Naive thymus-derived CD4-positive, alpha-beta T cell (primary cell): Measurements from ENCODE around the gene STIM1. TPM values are rescaled to one million over a fixed set of nuclear protein-coding genes. Genes with fewer than 3 reads are reported as not detected.

ENCODE experiments used
- ATAC-seq: fragments of 150-1000 bp; cut with Tn5 transposase; 2 replicates; pipeline ENCODE4 v1.10.0; 2021; ENCODE audit warnings: mild to moderate bottlenecking, moderate library complexity
- CTCF ChIA-PET: fragments of 350-600 bp; sonication (Branson Sonifier 250); formaldehyde crosslinking; loops from one replicate; lab custom pipeline; 2021; ENCODE audit warnings: antibody characterized with exemption; lab: Charles Lee
- POLR2A ChIA-PET: fragments of 350-600 bp; sonication (Branson Sonifier 250); formaldehyde crosslinking; loops from one replicate; lab custom pipeline; 2021; ENCODE audit warnings: antibody characterized with exemption, inconsistent platforms; lab: Charles Lee
- DNase-seq, 9 donors: peaks; one replicate each; pipeline versions ENCODE4 v3.0.0 to v3.0.0-alpha.2; 2020 to 2022; ENCODE audit warnings: mixed read lengths in 1 of 9
- H3K27ac ChIP-seq: one replicate; pipeline ENCODE4 v1.7.0; 2013; ENCODE audit warnings: mild to moderate bottlenecking, low read depth, low read length, moderate library complexity
- H3K27me3 ChIP-seq, 2 donors: one replicate each; pipeline ENCODE4 v1.7.0; 2013; ENCODE audit warnings: low read length in 2 of 2, mild to moderate bottlenecking in 2 of 2, moderate library complexity in 2 of 2; ENCODE audit not compliant: control insufficient read depth in 2 of 2, insufficient read depth in 2 of 2
- H3K36me3 ChIP-seq, 3 experiments: 1 replicate in 2 of 3; 2 replicates in 1 of 3; pipeline ENCODE4 v1.7.0; 2013; ENCODE audit warnings: low read length in 3 of 3, mild to moderate bottlenecking in 3 of 3, moderate library complexity in 1 of 3; ENCODE audit not compliant: insufficient read depth in 3 of 3, control insufficient read depth in 2 of 3
- H3K4me1 ChIP-seq, 2 donors: one replicate each; pipeline ENCODE4 v1.7.0; 2013; ENCODE audit warnings: low read length in 2 of 2, mild to moderate bottlenecking in 2 of 2, moderate library complexity in 1 of 2; ENCODE audit not compliant: control insufficient read depth in 2 of 2, insufficient read depth in 2 of 2
- H3K4me3 ChIP-seq: 2 replicates; pipeline ENCODE4 v1.7.0; 2013; ENCODE audit warnings: mild to moderate bottlenecking, low read length
- H3K9me3 ChIP-seq, 3 experiments: 1 replicate in 2 of 3; 2 replicates in 1 of 3; pipeline ENCODE4 v1.7.0; 2013; ENCODE audit warnings: low read length in 3 of 3; ENCODE audit not compliant: control insufficient read depth in 2 of 3
- H3K27ac Mint-ChIP-seq, 9 donors: one replicate each; pipeline ENCODE4 v1.8.0; 2020 to 2022; ENCODE audit warnings: mixed read lengths in 9 of 9, mild to moderate bottlenecking in 8 of 9, moderate library complexity in 5 of 9, inconsistent platforms in 2 of 9
- H3K27me3 Mint-ChIP-seq, 5 donors: one replicate each; pipeline ENCODE4 v1.8.0; 2021 to 2022; ENCODE audit warnings: mixed read lengths in 5 of 5, mild to moderate bottlenecking in 1 of 5
- H3K36me3 Mint-ChIP-seq, 5 donors: one replicate each; pipeline ENCODE4 v1.8.0; 2020 to 2022; ENCODE audit warnings: mixed read lengths in 5 of 5, mild to moderate bottlenecking in 3 of 5, inconsistent platforms in 1 of 5
- H3K4me1 Mint-ChIP-seq, 7 donors: one replicate each; pipeline ENCODE4 v1.8.0; 2020 to 2022; ENCODE audit warnings: mixed read lengths in 7 of 7, mild to moderate bottlenecking in 3 of 7, inconsistent platforms in 1 of 7
- H3K4me3 Mint-ChIP-seq, 10 donors: one replicate each; pipeline ENCODE4 v1.8.0; 2020 to 2022; ENCODE audit warnings: mild to moderate bottlenecking in 10 of 10, mixed read lengths in 10 of 10, moderate library complexity in 6 of 10, inconsistent platforms in 2 of 10
- H3K9me3 Mint-ChIP-seq, 11 donors: one replicate each; pipeline ENCODE4 v1.8.0; 2020 to 2022; ENCODE audit warnings: mixed read lengths in 11 of 11, mild to moderate bottlenecking in 4 of 11, inconsistent platforms in 1 of 11, moderate library complexity in 1 of 11
- intact Hi-C, 2 donors: fragments of 100-400 bp; cut with micrococcal nuclease; formaldehyde crosslinking; loops; one replicate each; pipeline ENCODE4 v1.15.1; 2023
- polyA plus RNA-seq, 2 donors: library from polyadenylated mRNA; unstranded; fragments of 300-500 nt; fragmentation: Illumina TruSeq; gene quantifications; one replicate each; pipeline ENCODE4 v1.2.3, GENCODE V29; 2021
- total RNA-seq, 6 experiments: library from RNA in 5 of 6; stranded (reverse) in 5 of 6; gene quantifications; 1 replicate in 5 of 6; 2 replicates in 1 of 6; pipeline ENCODE4 v1.2.3 and lab custom pipeline; 2021 to 2026

The STIM1 gene
- total and polyA plus RNA-seq, 7 experiments from 2014 or later, result 38.4 to 117 (median 99.0) TPM

GRCh38 chr11:3967695-3968094 is 112.2 kb downstream of the STIM1 start:
- peak overlapping the region; percentile 9 to 88 (median 82) for H3K27ac Mint-ChIP-seq
- peaks cover 4 to 54% (median 22%) of the 10 kb centered on the region in 5 donors for H3K36me3 Mint-ChIP-seq
- H3K27ac ChIP-seq, result no peak overlapping the region
- DNase-seq, result no peak
- H3K36me3 ChIP-seq, result peaks cover 0 to 12% (median 6%) of the 10 kb centered on the region in 3 experiments
- POLR2A ChIA-PET, result interaction anchor here (0.8 to 5.0 kb wide), 6 partner anchors 11 to 131 kb away, joined by 3 to 40 read pairs (median 4); no protein-coding TSS in a partner anchor
- H3K4me1 Mint-ChIP-seq, result peaks cover 31 to 91% (median 85%) of the 10 kb centered on the region in 7 donors
- intact Hi-C loops, result loop anchor here (2.0 kb wide), 2 partner anchors 13 to 15 kb away; no protein-coding TSS in a partner anchor
- peak overlapping the region in 3 of 10 donors; percentile 26 to 77 (median 43) for H3K4me3 Mint-ChIP-seq
- CTCF ChIA-PET, result interaction anchor here (0.6 to 2.1 kb wide), 5 partner anchors 10 to 1365 kb away, joined by 3 to 8 read pairs (median 5); partner anchors contain the start of gene STIM1
- no peaks in the 10 kb centered on the region for H3K9me3 ChIP-seq
- H3K4me1 ChIP-seq, result peaks cover 10 to 33% of the 10 kb centered on the region in 2 donors
- H3K27me3 Mint-ChIP-seq, result no peaks in the 10 kb centered on the region
- no peaks in the 10 kb centered on the region for H3K9me3 Mint-ChIP-seq
- no peak overlapping the region for H3K4me3 ChIP-seq
- no peaks in the 10 kb centered on the region for H3K27me3 ChIP-seq
- no peak for ATAC-seq

GRCh38 chr11:3969200-3969599 is 113.7 kb downstream of the STIM1 start:
- H3K4me1 Mint-ChIP-seq, result peaks cover 27 to 87% (median 81%) of the 10 kb centered on the region in 7 donors
- peaks cover 14 to 52% (median 31%) of the 10 kb centered on the region in 5 donors for H3K36me3 Mint-ChIP-seq
- ATAC-seq (no peak), DNase-seq (no peak)
- Histone ChIP-seq H3K9me3 (no peaks in the 10 kb centered on the region), H3K4me1 (peaks cover 10 to 28% of the 10 kb centered on the region in 2 donors), H3K27ac (peak overlapping the region; percentile 43), H3K36me3 (peaks cover 0 to 12% (median 6%) of the 10 kb centered on the region in 3 experiments), H3K27me3 (no peaks in the 10 kb centered on the region), H3K4me3 (no peak overlapping the region)
- H3K4me3 Mint-ChIP-seq, result peak overlapping the region; percentile 13 to 87 (median 75)
- H3K9me3 Mint-ChIP-seq, result no peaks in the 10 kb centered on the region
- ChIA-PET POLR2A (interaction anchor here (0.9 to 5.0 kb wide), 4 partner anchors 8 to 116 kb away, joined by 3 to 40 read pairs (median 6); no protein-coding TSS in a partner anchor), CTCF (interaction anchor here (0.6 to 1.1 kb wide), 3 partner anchors 12 to 187 kb away, joined by 4 read pairs; partner anchors contain the start of gene STIM1)
- H3K27ac Mint-ChIP-seq, result peak overlapping the region; percentile 42 to 88 (median 78)
- intact Hi-C loops, result loop anchor here (1.0 to 2.0 kb wide), 6 partner anchors 8 to 27 kb away; no protein-coding TSS in a partner anchor
- H3K27me3 Mint-ChIP-seq, result no peaks in the 10 kb centered on the region

- peak overlapping the region; percentile 43 for H3K27ac ChIP-seq
- H3K4me3 ChIP-seq, result no peak overlapping the region
- Mint-ChIP-seq H3K9me3 (no peaks in the 10 kb centered on the region), H3K4me3 (peak overlapping the region; percentile 13 to 87 (median 75)), H3K27me3 (no peaks in the 10 kb centered on the region), H3K27ac (peak overlapping the region; percentile 42 to 88 (median 78)), H3K36me3 (peaks cover 14 to 51% (median 30%) of the 10 kb centered on the region in 5 donors), H3K4me1 (peaks cover 26 to 88% (median 81%) of the 10 kb centered on the region in 7 donors)
- no peaks in the 10 kb centered on the region for H3K9me3 ChIP-seq
- CTCF ChIA-PET, result interaction anchor here (0.6 to 1.3 kb wide), 4 partner anchors 9 to 187 kb away, joined by 3 to 4 read pairs (median 4); partner anchors contain the start of gene STIM1
- ATAC-seq (peak; percentile 54), DNase-seq (peak in 4 of 9 donors; percentile 20 to 45 (median 32))
- intact Hi-C loops, result loop anchor here (1.0 to 2.0 kb wide), 6 partner anchors 8 to 27 kb away; no protein-coding TSS in a partner anchor
- H3K27me3 ChIP-seq, result no peaks in the 10 kb centered on the region
- peaks cover 0 to 12% (median 6%) of the 10 kb centered on the region in 3 experiments for H3K36me3 ChIP-seq
- POLR2A ChIA-PET, result interaction anchor here (0.6 to 5.0 kb wide), 5 partner anchors 9 to 136 kb away, joined by 3 to 40 read pairs (median 5); no protein-coding TSS in a partner anchor
- H3K4me1 ChIP-seq, result peaks cover 10 to 28% of the 10 kb centered on the region in 2 donors
Observed at GRCh38 chr11:3969613-3970012, 114.1 kb downstream of the STIM1 start.

- Histone ChIP-seq H3K27me3 (no peaks in the 10 kb centered on the region), H3K36me3 (peaks cover 0 to 12% (median 6%) of the 10 kb centered on the region in 3 experiments), H3K9me3 (no peaks in the 10 kb centered on the region), H3K4me3 (no peak overlapping the region), H3K27ac (peak overlapping the region; percentile 43), H3K4me1 (peaks cover 10 to 28% of the 10 kb centered on the region in 2 donors)
- DNase-seq, result no peak
- ChIA-PET CTCF (interaction anchor here (0.8 to 1.3 kb wide), 3 partner anchors 9 to 116 kb away, joined by 3 read pairs; no protein-coding TSS in a partner anchor), POLR2A (interaction anchor here (0.6 to 5.0 kb wide), 5 partner anchors 12 to 135 kb away, joined by 3 to 40 read pairs (median 5); no protein-coding TSS in a partner anchor)
- no peaks in the 10 kb centered on the region for H3K9me3 Mint-ChIP-seq
- intact Hi-C loops, result no loop called here
- peaks cover 27 to 91% (median 86%) of the 10 kb centered on the region in 7 donors for H3K4me1 Mint-ChIP-seq
- ATAC-seq, result no peak
- peaks cover 14 to 50% (median 29%) of the 10 kb centered on the region in 5 donors for H3K36me3 Mint-ChIP-seq
- H3K4me3 Mint-ChIP-seq, result peak overlapping the region; percentile 61 to 87 (median 75)
- no peaks in the 10 kb centered on the region for H3K27me3 Mint-ChIP-seq
- H3K27ac Mint-ChIP-seq, result peak overlapping the region; percentile 42 to 88 (median 78)
Observed at GRCh38 chr11:3970108-3970507, 114.6 kb downstream of the STIM1 start.

GRCh38 chr11:3971756-3972404 is 116.4 kb downstream of the STIM1 start:
- ATAC-seq, result peak; percentile 41
- peak overlapping the region in 1 of 10 donors; percentile 5 for H3K4me3 Mint-ChIP-seq
- CTCF ChIA-PET, result interaction anchor here (3.0 kb wide), 1 partner anchor 101 kb away, joined by 9 read pairs; no protein-coding TSS in a partner anchor
- no peaks in the 10 kb centered on the region for H3K9me3 Mint-ChIP-seq
- Histone ChIP-seq H3K9me3 (no peaks in the 10 kb centered on the region), H3K4me1 (peaks cover 10 to 28% of the 10 kb centered on the region in 2 donors), H3K36me3 (peaks cover 0 to 12% (median 6%) of the 10 kb centered on the region in 3 experiments), H3K27me3 (no peaks in the 10 kb centered on the region), H3K4me3 (no peak overlapping the region), H3K27ac (no peak overlapping the region)
- H3K27me3 Mint-ChIP-seq, result no peaks in the 10 kb centered on the region
- peak overlapping the region in 6 of 9 donors; percentile 39 to 88 (median 53) for H3K27ac Mint-ChIP-seq
- peaks cover 14 to 43% (median 32%) of the 10 kb centered on the region in 5 donors for H3K36me3 Mint-ChIP-seq
- intact Hi-C loops, result no loop called here
- POLR2A ChIA-PET, result interaction anchor here (1.6 kb wide), 1 partner anchor 117 kb away, joined by 3 read pairs; the partner anchor contains the start of gene STIM1
- DNase-seq, result no peak
- H3K4me1 Mint-ChIP-seq, result peaks cover 35 to 89% (median 81%) of the 10 kb centered on the region in 7 donors

- no peaks in the 10 kb centered on the region for H3K9me3 Mint-ChIP-seq
- Histone ChIP-seq H3K36me3 (peaks cover 0 to 11% (median 6%) of the 10 kb centered on the region in 3 experiments), H3K27ac (no peak overlapping the region), H3K27me3 (no peaks in the 10 kb centered on the region), H3K9me3 (no peaks in the 10 kb centered on the region), H3K4me1 (peaks cover 10 to 28% of the 10 kb centered on the region in 2 donors), H3K4me3 (no peak overlapping the region)
- ATAC-seq (no peak), DNase-seq (no peak)
- CTCF ChIA-PET, result interaction anchor here (3.0 kb wide), 1 partner anchor 100 kb away, joined by 9 read pairs; no protein-coding TSS in a partner anchor
- H3K27me3 Mint-ChIP-seq, result no peaks in the 10 kb centered on the region
- peak overlapping the region in 1 of 10 donors; percentile 5 for H3K4me3 Mint-ChIP-seq
- peak overlapping the region in 6 of 9 donors; percentile 39 to 78 (median 51) for H3K27ac Mint-ChIP-seq
- H3K36me3 Mint-ChIP-seq, result peaks cover 17 to 40% (median 30%) of the 10 kb centered on the region in 5 donors
- POLR2A ChIA-PET, result interaction anchor here (1.6 kb wide), 1 partner anchor 117 kb away, joined by 3 read pairs; the partner anchor contains the start of gene STIM1
- peaks cover 35 to 89% (median 81%) of the 10 kb centered on the region in 7 donors for H3K4me1 Mint-ChIP-seq
- intact Hi-C loops, result no loop called here
Observed at GRCh38 chr11:3972431-3972830, 117.0 kb downstream of the STIM1 start.
